SK-N-SH (cell line): ENCODE data around the gene NAXE. TPM values are rescaled to one million over a fixed set of nuclear protein-coding genes. Genes with fewer than 3 reads are reported as not detected.

Experiments used
- CTCF ChIA-PET: fragments of 300-600, 350-600 bp; formaldehyde crosslinking; extraction: SDS; loops from one replicate; lab custom pipeline; 2021; lab: Yijun Ruan, JAX
- POLR2A ChIA-PET: fragments of 350-600 bp; sonication (Branson Sonifier 250); formaldehyde crosslinking; extraction: SDS; loops from one replicate; lab custom pipeline; 2020; ENCODE audit warnings: antibody characterized with exemption, inconsistent platforms; lab: Yijun Ruan, JAX
- DNase-seq: peaks from one replicate; pipeline ENCODE4 v3.0.0; 2012
- H2AFZ ChIP-seq: fragments of 200-600 bp; sonication (generic); 2 replicates; pipeline ENCODE4 v1.8.1; 2016; ENCODE audit warnings: antibody characterized with exemption, mild to moderate bottlenecking, low read depth
- H3F3A ChIP-seq: fragments of 200-600 bp; sonication (generic); replicated peaks from 2 replicates; pipeline ENCODE3; 2016; ENCODE audit warnings: antibody characterized with exemption, mild to moderate bottlenecking; ENCODE audit not compliant: insufficient read depth
- H3K27ac ChIP-seq, 2 experiments: fragments of 200-500 bp in 1 of 2; fragments of 200-600 bp in 1 of 2; sonication (Bioruptor generic) in 1 of 2; sonication (generic), shearing (Covaris generic) in 1 of 2; 2 replicates each; pipeline versions ENCODE4 v1.5.1 to v1.6.1; 2014 to 2016; ENCODE audit warnings: low read depth in 2 of 2, inconsistent platforms in 1 of 2, low read length in 1 of 2, mild to moderate bottlenecking in 1 of 2, mixed read lengths in 1 of 2
- H3K27me3 ChIP-seq: fragments of 200-600 bp; sonication (generic), shearing (Covaris generic); 2 replicates; pipeline ENCODE4 v1.6.1; 2016; ENCODE audit warnings: mixed run types; ENCODE audit not compliant: insufficient read depth
- H3K36me3 ChIP-seq, 2 experiments: fragments of 200-500 bp in 1 of 2; fragments of 200-600 bp in 1 of 2; sonication (Bioruptor generic) in 1 of 2; sonication (generic) in 1 of 2; replicated peaks in 1 of 2; 2 replicates each; pipeline versions ENCODE3 to v1.5.1; 2014 to 2016; ENCODE audit warnings: low read length in 1 of 2, mild to moderate bottlenecking in 1 of 2; ENCODE audit not compliant: insufficient read depth in 2 of 2, control insufficient read depth in 1 of 2
- H3K4me1 ChIP-seq, 2 experiments: fragments of 200-500 bp in 1 of 2; fragments of 200-600 bp in 1 of 2; sonication (Bioruptor generic) in 1 of 2; sonication (generic), shearing (Covaris generic) in 1 of 2; 2 replicates each; pipeline versions ENCODE4 v1.5.1 to v1.6.1; 2014 to 2016; ENCODE audit warnings: low read depth in 1 of 2, low read length in 1 of 2, mixed run types in 1 of 2; ENCODE audit not compliant: insufficient read depth in 2 of 2, control insufficient read depth in 1 of 2
- H3K4me2 ChIP-seq: fragments of 200-600 bp; sonication (generic), shearing (Covaris generic); 2 replicates; pipeline ENCODE4 v1.6.1; 2017; ENCODE audit warnings: mixed run types
- H3K4me3 ChIP-seq, 2 experiments: fragments of 200-500 bp in 1 of 2; fragments of 200-600 bp in 1 of 2; sonication (Bioruptor generic) in 1 of 2; sonication (generic), shearing (Covaris generic) in 1 of 2; 2 replicates each; pipeline versions ENCODE4 v1.5.1 to v1.8.1; 2014 to 2016; ENCODE audit warnings: low read depth in 2 of 2, inconsistent platforms in 1 of 2, low read length in 1 of 2, mild to moderate bottlenecking in 1 of 2, mixed read lengths in 1 of 2, moderate library complexity in 1 of 2
- H3K79me2 ChIP-seq: fragments of 200-600 bp; sonication (generic); 2 replicates; pipeline ENCODE4 v1.8.1; 2017; ENCODE audit warnings: mild to moderate bottlenecking; ENCODE audit not compliant: insufficient read depth
- H3K9ac ChIP-seq: fragments of 200-600 bp; sonication (generic); 2 replicates; pipeline ENCODE4 v1.6.1; 2017; ENCODE audit warnings: mixed run types
- H3K9me2 ChIP-seq: fragments of 200-600 bp; sonication (generic); 2 replicates; pipeline ENCODE4 v1.6.1; 2017; ENCODE audit warnings: mixed run types
- H3K9me3 ChIP-seq: fragments of 200-600 bp; sonication (generic); 2 replicates; pipeline ENCODE4 v1.6.1; 2017; ENCODE audit warnings: mixed run types, mild to moderate bottlenecking, moderate library complexity
- H4K20me1 ChIP-seq: fragments of 200-600 bp; sonication (generic); 2 replicates; pipeline ENCODE4 v1.6.1; 2017; ENCODE audit warnings: mild to moderate bottlenecking, mixed run types; ENCODE audit not compliant: insufficient read depth
- CHD2 ChIP-seq: fragments of 150-350 bp; IDR thresholded peaks from 2 replicates; pipeline ENCODE4 v1.6.1; 2018; ENCODE audit warnings: low read length; ENCODE audit not compliant: partially characterized antibody
- CTCF ChIP-seq: fragments of 200-600 bp; sonication (generic); IDR thresholded peaks from 2 replicates; pipeline ENCODE4 v1.6.1; 2017; ENCODE audit warnings: antibody characterized with exemption, mild to moderate bottlenecking, moderate library complexity
- EP300 ChIP-seq, 2 experiments: IDR thresholded peaks; 2 replicates each; pipeline versions ENCODE4 v1.4.0 to v1.6.1; 2012; ENCODE audit warnings: borderline replicate concordance in 1 of 2, low read depth in 1 of 2, low read length in 1 of 2
- EZH2phosphoT487 ChIP-seq: fragments of 200-600 bp; sonication (generic); IDR thresholded peaks from 2 replicates; pipeline ENCODE4 v1.6.1; 2017; ENCODE audit warnings: low read depth, mixed run types, mild to moderate bottlenecking, antibody characterized with exemption, moderate library complexity, borderline replicate concordance
- FOXJ3 ChIP-seq: sonication (generic); formaldehyde crosslinking; IDR thresholded peaks from 2 replicates; pipeline ENCODE4 v1.5.1; 2020; ENCODE audit warnings: mild to moderate bottlenecking, missing genetic modification reagents
- GABPA ChIP-seq: IDR thresholded peaks from 2 replicates; pipeline ENCODE4 v1.4.0; 2012; ENCODE audit warnings: low read depth, mild to moderate bottlenecking
- GATA2 ChIP-seq: sonication (generic); formaldehyde crosslinking; IDR thresholded peaks from 2 replicates; pipeline ENCODE4 v1.5.0; 2020; ENCODE audit warnings: mild to moderate bottlenecking, missing genetic modification reagents
- IRF3 ChIP-seq: fragments of 150-350 bp; IDR thresholded peaks from 2 replicates; pipeline ENCODE4 v1.6.1; 2016; ENCODE audit warnings: mild to moderate bottlenecking, low read depth, low read length
- JUND ChIP-seq: IDR thresholded peaks from 2 replicates; pipeline ENCODE4 v1.4.0; 2012
- MAX ChIP-seq: IDR thresholded peaks from 2 replicates; pipeline ENCODE4 v1.4.0; 2012; ENCODE audit warnings: low read depth
- MXI1 ChIP-seq: IDR thresholded peaks from 2 replicates; pipeline ENCODE4 v1.6.1; 2012; ENCODE audit warnings: mild to moderate bottlenecking, low read depth, low read length, improper control_type of control experiment
- NFIC ChIP-seq: IDR thresholded peaks from 2 replicates; pipeline ENCODE4 v1.4.0; 2012; ENCODE audit warnings: borderline replicate concordance
- PBX3 ChIP-seq: IDR thresholded peaks from 2 replicates; pipeline ENCODE4; 2012
- POLR2AphosphoS5 ChIP-seq: IDR thresholded peaks from 2 replicates; pipeline ENCODE4 v1.6.1; 2012; ENCODE audit warnings: low read depth, low read length
- RCOR1 ChIP-seq: fragments of 150-350 bp; IDR thresholded peaks from 2 replicates; pipeline ENCODE4 v1.6.1; 2017; ENCODE audit warnings: antibody characterized with exemption, low read length
- RFX5 ChIP-seq: IDR thresholded peaks from 2 replicates; pipeline ENCODE4 v1.6.1; 2012; ENCODE audit warnings: mild to moderate bottlenecking, improper control_type of control experiment, low read length
- RXRA ChIP-seq: IDR thresholded peaks from 2 replicates; pipeline ENCODE4 v1.4.0; 2012; ENCODE audit warnings: low read depth, mild to moderate bottlenecking, borderline replicate concordance
- SIN3A ChIP-seq: IDR thresholded peaks from 2 replicates; pipeline ENCODE4 v1.6.1; 2012; ENCODE audit warnings: low read depth, mild to moderate bottlenecking, low read length, moderate library complexity, borderline replicate concordance
- SMC3 ChIP-seq: IDR thresholded peaks from 2 replicates; pipeline ENCODE4 v1.6.1; 2012; ENCODE audit warnings: low read depth, low read length, improper control_type of control experiment
- TAF1 ChIP-seq: IDR thresholded peaks from 2 replicates; pipeline ENCODE4 v1.6.1; 2012; ENCODE audit warnings: low read depth, mild to moderate bottlenecking, low read length, moderate library complexity, borderline replicate concordance
- TCF12 ChIP-seq: IDR thresholded peaks from 2 replicates; pipeline ENCODE4 v1.4.0; 2012
- USF1 ChIP-seq: IDR thresholded peaks from 2 replicates; pipeline ENCODE4 v1.4.0; 2012; ENCODE audit warnings: low read depth, borderline replicate concordance
- WGBS: methylation state at CpG from one replicate; pipeline ENCODE4 v1.1.6; 2017; ENCODE audit warnings: low lambda C conversion rate; 5-methylcytosine and 5-hydroxymethylcytosine counted together
- polyA plus RNA-seq, 3 experiments: library from polyadenylated mRNA; depleted of rRNA; stranded (reverse); fragments of >200 nt; gene quantifications; 2 replicates each; pipeline ENCODE4 v1.2.3, GENCODE V29; 2012

The NAXE gene
- polyA plus RNA-seq, 1 of the 3 experiments (the other 2 are of a cell fraction), result 98.4 TPM

GRCh38 chr1:156612666-156613065, 21.1 kb downstream of the NAXE start:
- CTCF ChIA-PET, result interaction anchor here (0.8 to 18.0 kb wide), 13 partner anchors 9 to 227 kb away, joined by 3 to 643 read pairs (median 6); partner anchors contain the start of gene NAXE
- no peak overlapping the region for H3K4me2 ChIP-seq
- H3K4me1 ChIP-seq, result peaks cover 0 to 14% of the 10 kb centered on the region in 2 experiments; a peak in 3 of 4 replicates
- H3K79me2 ChIP-seq, result no peaks in the 10 kb centered on the region
- no peak for DNase-seq
- H3K4me3 ChIP-seq, result no peak overlapping the region
- no peaks in the 10 kb centered on the region for H4K20me1 ChIP-seq
- no peak overlapping the region for H2AFZ ChIP-seq
- H3K9ac ChIP-seq, result no peak overlapping the region
- TF ChIP-seq SIN3A (no peak), MAX (no peak), RXRA (no peak), RFX5 (no peak), SMC3 (no peak), CTCF (no peak), MXI1 (no peak)
- H3K9me2 ChIP-seq, result no peaks in the 10 kb centered on the region
- H3K36me3 ChIP-seq, result no peaks in the 10 kb centered on the region
- POLR2A ChIA-PET, result no interaction called here
- no peaks in the 10 kb centered on the region for H3K27me3 ChIP-seq
- no peak overlapping the region for H3K27ac ChIP-seq
- WGBS, result 96% methylated on average over 3 of the region's 3 CpGs
- peaks cover 24% of the 10 kb centered on the region for H3F3A ChIP-seq
- no peaks in the 10 kb centered on the region for H3K9me3 ChIP-seq

GRCh38 chr1:156615946-156616345, 24.4 kb downstream of the NAXE start:
- WGBS, result 14% methylated on average over 4 of the region's 4 CpGs

More at GRCh38 chr1:156615946-156616345, 24.4 kb downstream of the NAXE start:
- Histone ChIP-seq H3K4me3 (peak overlapping the region in 1 of 2 experiments; percentile 9; a peak in 1 of 4 replicates), H4K20me1 (no peaks in the 10 kb centered on the region), H3K9me2 (no peaks in the 10 kb centered on the region), H3K4me1 (peaks cover 0 to 12% of the 10 kb centered on the region in 2 experiments; a peak in 3 of 4 replicates), H2AFZ (no peak overlapping the region), H3K27me3 (no peaks in the 10 kb centered on the region; the same call in 1 of the 2 replicates), H3K4me2 (peak overlapping the region; percentile 64), H3K27ac (peak overlapping the region; percentile 74 to 86), H3F3A (peaks cover 24% of the 10 kb centered on the region), H3K9me3 (no peaks in the 10 kb centered on the region), H3K9ac (no peak overlapping the region), H3K36me3 (no peaks in the 10 kb centered on the region), H3K79me2 (no peaks in the 10 kb centered on the region)
- POLR2A ChIA-PET, result interaction anchor here (1.2 kb wide), 1 partner anchor 30 kb away, joined by 4 read pairs; no protein-coding TSS in a partner anchor
- no peak for DNase-seq
- CTCF ChIA-PET, result interaction anchor here (0.6 to 18.0 kb wide), 6 partner anchors 9 to 233 kb away, joined by 3 to 643 read pairs (median 20); no protein-coding TSS in a partner anchor
- TF ChIP-seq RFX5, result no peak
- TF ChIP-seq TAF1, result no peak
- no peak for TF ChIP-seq USF1
- TF ChIP-seq RCOR1, result no peak
- TF ChIP-seq EP300 (IDR thresholded peaks at IDR 0.05; ENCODE audit: borderline replicate concordance in 1 of 2, low read depth in 1 of 2, low read length in 1 of 2), result no peak
- TF ChIP-seq TCF12, result no peak
- TF ChIP-seq PBX3, result no peak
- no peak for TF ChIP-seq GABPA
- TF ChIP-seq EZH2phosphoT487, result no peak
- no peak for TF ChIP-seq CHD2
- TF ChIP-seq IRF3, result no peak
- no peak for TF ChIP-seq POLR2AphosphoS5
- no peak for TF ChIP-seq FOXJ3
- TF ChIP-seq NFIC, result no peak
- TF ChIP-seq SIN3A, result no peak
- no peak for TF ChIP-seq MAX
- TF ChIP-seq SMC3, result no peak
- no peak for TF ChIP-seq GATA2
- TF ChIP-seq JUND, result no peak
